ENCODE data around the gene BOC. TPM values are rescaled to one million over a fixed set of nuclear protein-coding genes. Genes with fewer than 3 reads are reported as not detected.

Gene BOC
- total RNA-seq, 1 donor from 2014 or later: 93.1 TPM

GRCh38 chr3:113232342-113232741, 21.0 kb downstream of the BOC start:
- Histone ChIP-seq H3K27me3 (no peaks in the 10 kb centered on the region), H3K9me3 (no peaks in the 10 kb centered on the region), H3K4me1 (peaks cover 54% of the 10 kb centered on the region), H3K36me3 (no peaks in the 10 kb centered on the region), H3K4me3 (no peak overlapping the region), H3K27ac (peak overlapping the region; percentile 5)
- TF ChIP-seq POLR2A (IDR thresholded peaks at IDR 0.05) (no peak), POLR2AphosphoS5 (IDR thresholded peaks at IDR 0.05; ENCODE audit: insufficient read depth in 1 of 2, low read depth in 1 of 2) (no peak), CTCF (IDR thresholded peaks at IDR 0.05) (no peak)
- intact Hi-C loops (cut with DNase I): no loop called here
- DNase-seq (ENCODE audit: extremely low spot score in 2 of 2): peak in 1 of 2 donors; percentile 54

- no peak for DNase-seq (ENCODE audit: extremely low spot score in 2 of 2)
- H3K4me3 ChIP-seq: no peak overlapping the region
- no peaks in the 10 kb centered on the region for H3K36me3 ChIP-seq
- H3K27ac ChIP-seq: peak overlapping the region; percentile 35
- H3K4me1 ChIP-seq: peaks cover 43% of the 10 kb centered on the region
- no peaks in the 10 kb centered on the region for H3K27me3 ChIP-seq
- intact Hi-C loops (cut with DNase I): no loop called here
- TF ChIP-seq POLR2AphosphoS5 (IDR thresholded peaks at IDR 0.05; ENCODE audit: insufficient read depth in 1 of 2, low read depth in 1 of 2) (no peak), POLR2A (IDR thresholded peaks at IDR 0.05) (no peak), CTCF (IDR thresholded peaks at IDR 0.05) (no peak)
- H3K9me3 ChIP-seq: no peaks in the 10 kb centered on the region
These were observed 22.1 kb downstream of the BOC start for GRCh38 chr3:113233497-113233896.

- Histone ChIP-seq H3K27ac (peak overlapping the region; percentile 35), H3K36me3 (no peaks in the 10 kb centered on the region), H3K27me3 (no peaks in the 10 kb centered on the region), H3K4me1 (peaks cover 41% of the 10 kb centered on the region), H3K9me3 (no peaks in the 10 kb centered on the region), H3K4me3 (no peak overlapping the region)
- DNase-seq (ENCODE audit: extremely low spot score in 2 of 2): no peak
- TF ChIP-seq POLR2AphosphoS5 (IDR thresholded peaks at IDR 0.05; ENCODE audit: insufficient read depth in 1 of 2, low read depth in 1 of 2) (no peak), CTCF (IDR thresholded peaks at IDR 0.05) (no peak), POLR2A (IDR thresholded peaks at IDR 0.05) (no peak)
- intact Hi-C loops (cut with DNase I): no loop called here
These were observed 22.7 kb downstream of the BOC start for GRCh38 chr3:113234028-113234427.

GRCh38 chr3:113234688-113235260, 23.4 kb downstream of the BOC start:
- intact Hi-C loops (cut with DNase I): no loop called here
- Histone ChIP-seq H3K36me3 (no peaks in the 10 kb centered on the region), H3K4me1 (peaks cover 43% of the 10 kb centered on the region), H3K4me3 (no peak overlapping the region), H3K27me3 (no peaks in the 10 kb centered on the region), H3K27ac (peak overlapping the region; percentile 35), H3K9me3 (no peaks in the 10 kb centered on the region)
- TF ChIP-seq POLR2AphosphoS5 (IDR thresholded peaks at IDR 0.05; ENCODE audit: insufficient read depth in 1 of 2, low read depth in 1 of 2) (no peak), CTCF (IDR thresholded peaks at IDR 0.05) (no peak)
- DNase-seq (ENCODE audit: extremely low spot score in 2 of 2): no peak

GRCh38 chr3:113238503-113238902, 27.1 kb downstream of the BOC start:
- Histone ChIP-seq H3K9me3 (no peaks in the 10 kb centered on the region), H3K27ac (no peak overlapping the region), H3K36me3 (no peaks in the 10 kb centered on the region), H3K4me1 (peaks cover 62% of the 10 kb centered on the region), H3K4me3 (no peak overlapping the region), H3K27me3 (no peaks in the 10 kb centered on the region)
- TF ChIP-seq POLR2A (IDR thresholded peaks at IDR 0.05) (no peak), CTCF (IDR thresholded peaks at IDR 0.05) (no peak), POLR2AphosphoS5 (IDR thresholded peaks at IDR 0.05; ENCODE audit: insufficient read depth in 1 of 2, low read depth in 1 of 2) (no peak)
- intact Hi-C loops (cut with DNase I): no loop called here
- no peak for DNase-seq (ENCODE audit: extremely low spot score in 2 of 2)
